Mononuclear cell (primary cell): ENCODE data around the gene FAM162A. TPM values are rescaled to one million over a fixed set of nuclear protein-coding genes. Genes with fewer than 3 reads are reported as not detected.

ENCODE experiments used
- H3K27me3 ChIP-seq: 2 replicates; pipeline ENCODE4 v1.6.0; 2011; ENCODE audit warnings: low read length, control low read depth; ENCODE audit not compliant: insufficient read depth
- H3K4me1 ChIP-seq: 2 replicates; pipeline ENCODE4 v1.5.1; 2011; ENCODE audit warnings: mild to moderate bottlenecking, low read length, control low read depth; ENCODE audit not compliant: insufficient read depth
- H3K4me3 ChIP-seq: 2 replicates; pipeline ENCODE4 v1.5.1; 2011; ENCODE audit warnings: mild to moderate bottlenecking, low read length, moderate library complexity
- H3K9me3 ChIP-seq: 2 replicates; pipeline ENCODE4 v1.5.1; 2011; ENCODE audit warnings: low read depth, mild to moderate bottlenecking, control low read depth, low read length
- total RNA-seq: library from RNA; depleted of rRNA; stranded (reverse); fragments of >200 nt; gene quantifications from one replicate; pipeline ENCODE4 v1.2.3, GENCODE V29; 2012

The FAM162A gene
- total RNA-seq: 19.2 TPM

GRCh38 chr3:122383771-122384697 lies at the start of gene FAM162A:
TSS of gene FAM162A (plus strand) at chr3:122384182. CDS start at chr3:122384266, 84 bp downstream.
- Histone ChIP-seq H3K27me3 (no peaks in the 10 kb centered on the region), H3K4me1 (peaks cover 22% of the 10 kb centered on the region), H3K4me3 (peak within 1 kb of the TSS; percentile 80), H3K9me3 (no peaks in the 10 kb centered on the region)

- Histone ChIP-seq H3K9me3 (no peaks in the 10 kb centered on the region), H3K4me1 (no peaks in the 10 kb centered on the region), H3K27me3 (no peaks in the 10 kb centered on the region), H3K4me3 (no peak overlapping the region)
Measured at GRCh38 chr3:122342803-122343202, 41.2 kb upstream of the FAM162A start.

GRCh38 chr3:122343654-122344053 lies 40.3 kb upstream of the FAM162A start:
- Histone ChIP-seq H3K4me3 (no peak overlapping the region), H3K9me3 (no peaks in the 10 kb centered on the region), H3K27me3 (no peaks in the 10 kb centered on the region), H3K4me1 (no peaks in the 10 kb centered on the region)

GRCh38 chr3:122349171-122349570 lies 34.8 kb upstream of the FAM162A start:
- H3K9me3 ChIP-seq: no peaks in the 10 kb centered on the region
- no peaks in the 10 kb centered on the region for H3K27me3 ChIP-seq
- no peaks in the 10 kb centered on the region for H3K4me1 ChIP-seq
- H3K4me3 ChIP-seq: no peak overlapping the region

- Histone ChIP-seq H3K4me1 (peaks cover 8% of the 10 kb centered on the region), H3K27me3 (no peaks in the 10 kb centered on the region), H3K4me3 (no peak overlapping the region), H3K9me3 (no peaks in the 10 kb centered on the region)
Measured at GRCh38 chr3:122350814-122351418, 33.1 kb upstream of the FAM162A start.

GRCh38 chr3:122351612-122352011 lies 32.4 kb upstream of the FAM162A start:
- Histone ChIP-seq H3K9me3 (no peaks in the 10 kb centered on the region), H3K4me1 (peaks cover 14% of the 10 kb centered on the region), H3K4me3 (no peak overlapping the region), H3K27me3 (no peaks in the 10 kb centered on the region)

GRCh38 chr3:122353215-122353614 lies 30.8 kb upstream of the FAM162A start:
- no peaks in the 10 kb centered on the region for H3K27me3 ChIP-seq
- peaks cover 15% of the 10 kb centered on the region for H3K4me1 ChIP-seq
- no peaks in the 10 kb centered on the region for H3K9me3 ChIP-seq
- H3K4me3 ChIP-seq: no peak overlapping the region

- H3K9me3 ChIP-seq: no peaks in the 10 kb centered on the region
- no peak overlapping the region for H3K4me3 ChIP-seq
- no peaks in the 10 kb centered on the region for H3K27me3 ChIP-seq
- peaks cover 20% of the 10 kb centered on the region for H3K4me1 ChIP-seq
Measured at GRCh38 chr3:122353893-122354401, 30.0 kb upstream of the FAM162A start.

GRCh38 chr3:122355612-122356011 lies 28.4 kb upstream of the FAM162A start:
- Histone ChIP-seq H3K9me3 (no peaks in the 10 kb centered on the region), H3K27me3 (no peaks in the 10 kb centered on the region), H3K4me3 (no peak overlapping the region), H3K4me1 (peaks cover 20% of the 10 kb centered on the region)

- Histone ChIP-seq H3K27me3 (no peaks in the 10 kb centered on the region), H3K4me3 (no peak overlapping the region), H3K9me3 (no peaks in the 10 kb centered on the region), H3K4me1 (peaks cover 20% of the 10 kb centered on the region)
Measured at GRCh38 chr3:122356402-122356801, 27.6 kb upstream of the FAM162A start.

GRCh38 chr3:122357828-122358702 lies 25.9 kb upstream of the FAM162A start:
- Histone ChIP-seq H3K4me3 (no peak overlapping the region), H3K27me3 (no peaks in the 10 kb centered on the region), H3K9me3 (no peaks in the 10 kb centered on the region), H3K4me1 (peaks cover 20% of the 10 kb centered on the region)

GRCh38 chr3:122358703-122359032 lies 25.3 kb upstream of the FAM162A start:
- H3K9me3 ChIP-seq: no peaks in the 10 kb centered on the region
- peaks cover 20% of the 10 kb centered on the region for H3K4me1 ChIP-seq
- no peak overlapping the region for H3K4me3 ChIP-seq
- H3K27me3 ChIP-seq: no peaks in the 10 kb centered on the region

GRCh38 chr3:122362026-122362425 lies 22.0 kb upstream of the FAM162A start:
- no peaks in the 10 kb centered on the region for H3K9me3 ChIP-seq
- H3K27me3 ChIP-seq: no peaks in the 10 kb centered on the region
- H3K4me1 ChIP-seq: peaks cover 6% of the 10 kb centered on the region
- H3K4me3 ChIP-seq: no peak overlapping the region

GRCh38 chr3:122364490-122364889 lies 19.5 kb upstream of the FAM162A start:
- no peaks in the 10 kb centered on the region for H3K27me3 ChIP-seq
- H3K9me3 ChIP-seq: no peaks in the 10 kb centered on the region
- no peak overlapping the region for H3K4me3 ChIP-seq
- H3K4me1 ChIP-seq: no peaks in the 10 kb centered on the region

GRCh38 chr3:122365073-122365472 lies 18.9 kb upstream of the FAM162A start:
- no peak overlapping the region for H3K4me3 ChIP-seq
- no peaks in the 10 kb centered on the region for H3K9me3 ChIP-seq
- H3K27me3 ChIP-seq: no peaks in the 10 kb centered on the region
- peaks cover under 1% of the 10 kb centered on the region for H3K4me1 ChIP-seq
